GM12878 (cell line): Measurements from ENCODE around the gene EFTUD2. TPM values are rescaled to one million over a fixed set of nuclear protein-coding genes. Genes with fewer than 3 reads are reported as not detected.

ENCODE experiments used
- ATAC-seq: fragments of 200-7000 bp; cut with Tn5 transposase; 3 replicates; pipeline ENCODE4 v1.9.1; 2020; ENCODE audit warnings: mild to moderate bottlenecking, moderate library complexity
- BruUV-seq: library from RNA; stranded (reverse); fragments of 400-500 nt; replicated peaks from 2 replicates; lab custom pipeline; 2021; lab: Mats Ljungman, UMichigan
- CTCF ChIA-PET: fragments of 300-600 bp; sonication (Branson Sonifier 250); formaldehyde crosslinking; extraction: SDS; loops from one replicate; lab custom pipeline; 2021; ENCODE audit warnings: inconsistent platforms; lab: Yijun Ruan, JAX
- POLR2A ChIA-PET: fragments of 350-600 bp; formaldehyde crosslinking; extraction: SDS; loops from one replicate; lab custom pipeline; 2021; ENCODE audit warnings: inconsistent platforms; lab: Charles Lee
- RAD21 ChIA-PET: fragments of 300-600 bp; sonication (Branson Sonifier 250); formaldehyde crosslinking; loops from one replicate; lab custom pipeline; 2023; ENCODE audit warnings: antibody characterized with exemption; ENCODE audit not compliant: unreplicated experiment; lab: Charles Lee
- SMC1A ChIA-PET: fragments of 300-600 bp; sonication (Branson Sonifier 250); formaldehyde crosslinking; loops from one replicate; lab custom pipeline; 2023; ENCODE audit not compliant: unreplicated experiment, uncharacterized antibody; lab: Charles Lee
- DNase-seq: peaks from one replicate; pipeline ENCODE4 v3.0.0-alpha.2; 2011; ENCODE audit warnings: low read depth, low spot score
- FAIRE-seq: peaks from 3 replicates; lab custom pipeline; 2011; peaks lifted over from hg19 to GRCh38; lab: Jason Lieb, UNC
- H2AFZ ChIP-seq: 2 replicates; pipeline ENCODE4 v1.6.0; 2011; ENCODE audit warnings: low read depth, low read length, control low read depth; ENCODE audit not compliant: control insufficient read depth
- H3K27ac ChIP-seq: 2 replicates; pipeline ENCODE4 v1.5.1; 2011; ENCODE audit warnings: control low read depth; ENCODE audit not compliant: control insufficient read depth, insufficient read depth
- H3K27me3 ChIP-seq, 2 experiments: replicated peaks in 1 of 2; 2 replicates each; pipeline versions ENCODE4 v1.6.0 to v1.6.1; 2011; ENCODE audit warnings: low read length in 1 of 2; ENCODE audit not compliant: control insufficient read depth in 2 of 2, insufficient read depth in 2 of 2
- H3K36me3 ChIP-seq, 2 experiments: 2 replicates each; pipeline ENCODE4 v1.5.1; 2011; ENCODE audit warnings: low read length in 1 of 2; ENCODE audit not compliant: control insufficient read depth in 2 of 2, insufficient read depth in 2 of 2
- H3K4me1 ChIP-seq: 2 replicates; pipeline ENCODE4 v1.6.1; 2011; ENCODE audit warnings: mild to moderate bottlenecking, low read length, moderate library complexity, mixed read lengths; ENCODE audit not compliant: control insufficient read depth, insufficient read depth
- H3K4me2 ChIP-seq: 2 replicates; pipeline ENCODE4 v1.6.0; 2011; ENCODE audit warnings: control low read depth; ENCODE audit not compliant: control insufficient read depth, insufficient read depth
- H3K4me3 ChIP-seq: fragments of 200-600 bp; sonication (generic); 2 replicates; pipeline ENCODE4 v1.5.1; 2016
- H3K79me2 ChIP-seq: 2 replicates; pipeline ENCODE4 v1.6.0; 2011; ENCODE audit warnings: low read length; ENCODE audit not compliant: control insufficient read depth, insufficient read depth
- H3K9ac ChIP-seq: 2 replicates; pipeline ENCODE4 v1.8.0; 2011; ENCODE audit warnings: low read length, control low read depth, mixed read lengths; ENCODE audit not compliant: control insufficient read depth, insufficient read depth
- H3K9me3 ChIP-seq: replicated peaks from 3 replicates; pipeline ENCODE4 v1.5.1; 2011; ENCODE audit warnings: mild to moderate bottlenecking, low read length; ENCODE audit not compliant: control insufficient read depth, insufficient read depth
- H4K20me1 ChIP-seq: 2 replicates; pipeline ENCODE4 v1.6.0; 2011; ENCODE audit not compliant: control insufficient read depth, insufficient read depth
- ATF2 ChIP-seq: IDR thresholded peaks from 2 replicates; pipeline ENCODE4 v1.6.1; 2012; ENCODE audit warnings: low read length, inconsistent platforms
- ATF7 ChIP-seq: fragments of 450-650 bp; IDR thresholded peaks from 2 replicates; pipeline ENCODE4 v1.6.1; 2016; ENCODE audit warnings: low read depth, mild to moderate bottlenecking
- BCLAF1 ChIP-seq: fragments of 450-650 bp; IDR thresholded peaks from 2 replicates; pipeline ENCODE4 v1.6.1; 2017; ENCODE audit warnings: antibody characterized with exemption, mild to moderate bottlenecking, moderate library complexity
- BRCA1 ChIP-seq: IDR thresholded peaks from 2 replicates; pipeline ENCODE4 v1.6.1; 2011; ENCODE audit warnings: low read depth, low read length, improper control_type of control experiment
- CBX3 ChIP-seq: fragments of 200-600 bp; sonication (generic); IDR thresholded peaks from 2 replicates; pipeline ENCODE4 v1.6.1; 2016; ENCODE audit warnings: low read depth, borderline replicate concordance
- EED ChIP-seq: sonication (generic); IDR thresholded peaks from 2 replicates; pipeline ENCODE4 v1.6.1; 2016; ENCODE audit warnings: antibody characterized with exemption, low read depth
- ETV6 ChIP-seq, 2 experiments: fragments of 450-650 bp in 1 of 2; IDR thresholded peaks in 1 of 2; conservative IDR thresholded peaks in 1 of 2; 2 replicates each; pipeline ENCODE4 v1.6.1; 2014; ENCODE audit warnings: antibody characterized with exemption in 1 of 2, borderline replicate concordance in 1 of 2, low read depth in 1 of 2, mild to moderate bottlenecking in 1 of 2, moderate library complexity in 1 of 2
- FOXK2 ChIP-seq: fragments of 450-650 bp; IDR thresholded peaks from 2 replicates; pipeline ENCODE4 v1.6.1; 2017; ENCODE audit warnings: mild to moderate bottlenecking, moderate library complexity
- MEF2B ChIP-seq: fragments of 450-650 bp; IDR thresholded peaks from 2 replicates; pipeline ENCODE4 v1.6.1; 2018; ENCODE audit warnings: mild to moderate bottlenecking, moderate library complexity; ENCODE audit not compliant: partially characterized antibody, poor library complexity, severe bottlenecking
- NR2C1 ChIP-seq: fragments of 450-650 bp; IDR thresholded peaks from 2 replicates; pipeline ENCODE4 v1.6.1; 2017; ENCODE audit warnings: antibody characterized with exemption, mild to moderate bottlenecking, moderate library complexity
- RBBP5 ChIP-seq: fragments of 200-600 bp; sonication (generic); conservative IDR thresholded peaks from 2 replicates; pipeline ENCODE4 v1.6.1; 2016
- SMAD5 ChIP-seq: IDR thresholded peaks from 2 replicates; pipeline ENCODE4 v1.6.1; 2016; ENCODE audit warnings: antibody characterized with exemption, low read depth
- SMC3 ChIP-seq: IDR thresholded peaks from 2 replicates; pipeline ENCODE4 v1.6.1; 2011; ENCODE audit warnings: low read length, improper control_type of control experiment, borderline replicate concordance
- SP1 ChIP-seq: IDR thresholded peaks from one replicate; pipeline ENCODE4 v1.6.1; 2011; ENCODE audit warnings: low read depth, low read length
- ZBTB33 ChIP-seq: fragments of 450-650 bp; IDR thresholded peaks from 2 replicates; pipeline ENCODE4 v1.6.1; 2017; ENCODE audit warnings: mild to moderate bottlenecking
- ZNF24 ChIP-seq: fragments of 450-650 bp; IDR thresholded peaks from 2 replicates; pipeline ENCODE4 v1.6.1; 2017; ENCODE audit warnings: antibody characterized with exemption, mild to moderate bottlenecking
- ZNF384 ChIP-seq: IDR thresholded peaks from 2 replicates; pipeline ENCODE4 v1.6.1; 2012; ENCODE audit warnings: low read depth, mild to moderate bottlenecking, low read length, improper control_type of control experiment, borderline replicate concordance
- ZNF622 ChIP-seq: fragments of 450-650 bp; IDR thresholded peaks from 2 replicates; pipeline ENCODE4 v1.6.1; 2017; ENCODE audit warnings: mild to moderate bottlenecking, inconsistent platforms
- WGBS: methylation state at CpG from one replicate; pipeline ENCODE4 v1.1.6; 2016; ENCODE audit warnings: low lambda C conversion rate; ENCODE audit not compliant: insufficient replicate concordance, insufficient coverage; ENCODE audit errors: missing lambda C conversion rate; 5-methylcytosine and 5-hydroxymethylcytosine counted together
- in situ Hi-C: fragments of 300-500 bp; cut with MboI; formaldehyde crosslinking; loops from 9 replicates; pipeline ENCODE4 v1.14.3; 2018; ENCODE audit warnings: mixed read lengths
- intact Hi-C: fragments of 100-400 bp; cut with micrococcal nuclease; formaldehyde crosslinking; loops from one replicate; pipeline ENCODE4 v1.14.2; 2022; ENCODE audit not compliant: unreplicated experiment
- polyA plus RNA-seq, 11 experiments: library from polyadenylated mRNA; depleted of rRNA in 4 of 11; unstranded in 6 of 11; stranded (reverse) in 5 of 11; fragments of >200 nt; fragmentation: Nextera tagmentation in 4 of 11; fragmentation: Illumina TruSeq in 1 of 11; extraction: Ambion mirVana in 4 of 11; extraction: Trizol in 1 of 11; gene quantifications; 1 replicate in 1 of 11; 2 replicates in 10 of 11; pipeline versions ENCODE4 v1.2.1 to v1.2.3, GENCODE V29; 2011 to 2016; ENCODE audit warnings: inconsistent platforms in 2 of 11, missing spikeins in 2 of 11, low read depth in 1 of 11
- total RNA-seq, 4 experiments: library from RNA; depleted of rRNA in 3 of 4; stranded (reverse); fragments of >200 nt in 3 of 4; fragmentation: Illumina TruSeq in 1 of 4; extraction: Trizol in 1 of 4; gene quantifications; 2 replicates each; pipeline versions ENCODE4 v1.2.1 to v1.2.3, GENCODE V29; 2013 to 2021

Gene EFTUD2
- total and polyA plus RNA-seq, 10 of the 15 experiments (the other 5 are each of a cell fraction or from before 2014, with no cell fraction given) = 33.0 to 198 (median 126) TPM

GRCh38 chr17:44940768-44941167, 41.5 kb upstream of the EFTUD2 start:
- FAIRE-seq = no peak
- H3K36me3 ChIP-seq = peaks cover 3 to 5% of the 10 kb centered on the region in 2 experiments
- TF ChIP-seq ATF7 = no peak
- no peak for TF ChIP-seq NR2C1
- TF ChIP-seq ATF2 = no peak
- TF ChIP-seq BCLAF1 = no peak
- no peak for TF ChIP-seq ZNF622
- no peak for TF ChIP-seq ETV6 (conservative IDR thresholded peaks at IDR 0.05 in 1 of 2, IDR thresholded peaks at IDR 0.05 in 1 of 2; ENCODE audit: borderline replicate concordance in 1 of 2, low read depth in 1 of 2)
- TF ChIP-seq SMAD5 = no peak
- no peak for TF ChIP-seq ZNF24
- no peak for TF ChIP-seq RBBP5
- no peak for TF ChIP-seq SP1
- TF ChIP-seq BRCA1 = no peak
- no peak for TF ChIP-seq SMC3
- no peak for TF ChIP-seq FOXK2
- TF ChIP-seq MEF2B = no peak
- TF ChIP-seq ZBTB33 = no peak
- TF ChIP-seq CBX3 = no peak
- TF ChIP-seq ZNF384 = no peak
- no peak for TF ChIP-seq EED

More at GRCh38 chr17:44940768-44941167, 41.5 kb upstream of the EFTUD2 start:
- no peak for DNase-seq
- Histone ChIP-seq H3K4me3 (no peak overlapping the region), H2AFZ (no peak overlapping the region), H3K27me3 (no peaks in the 10 kb centered on the region), H3K4me1 (no peaks in the 10 kb centered on the region), H3K9ac (no peak overlapping the region), H3K79me2 (peaks cover 60% of the 10 kb centered on the region), H4K20me1 (no peaks in the 10 kb centered on the region), H3K27ac (no peak overlapping the region), H3K4me2 (no peak overlapping the region), H3K9me3 (no peaks in the 10 kb centered on the region; the same call in 1 of the 3 replicates)
- no peak for ATAC-seq
- in situ Hi-C loops (no loop called here), intact Hi-C loops (no loop called here)
- ChIA-PET CTCF (interaction anchor here (0.7 to 1.5 kb wide), 5 partner anchors 10 to 80 kb away, joined by 3 to 6 read pairs (median 3); no protein-coding TSS in a partner anchor), SMC1A (interaction anchor here (0.6 to 1.9 kb wide), 5 partner anchors 12 to 488 kb away, joined by 3 to 9 read pairs (median 7); no protein-coding TSS in a partner anchor), POLR2A (interaction anchor here (1.1 kb wide), 1 partner anchor 43 kb away, joined by 3 read pairs; no protein-coding TSS in a partner anchor), RAD21 (interaction anchor here (2.0 kb wide), 1 partner anchor 21 kb away, joined by 6 read pairs; no protein-coding TSS in a partner anchor)
- BruUV-seq = no TSS peak
- WGBS = 41% methylated on average over 1 of the region's 1 CpG
